K562 (cell line): ENCODE measurements around the gene PTAR1. TPM values are rescaled to one million over a fixed set of nuclear protein-coding genes. Genes with fewer than 3 reads are reported as not detected.
A peak's percentile ranks its signal among the peaks of the same experiment; 100 is the strongest.

Experiments used
- ATF6 ChIP-seq: sonication (generic); formaldehyde crosslinking; IDR thresholded peaks from 2 replicates; pipeline ENCODE4 v1.4.0; 2020; ENCODE audit warnings: mild to moderate bottlenecking, missing genetic modification reagents
- BACH1 ChIP-seq: fragments of 200-800 bp; sonication (Bioruptor generic); IDR thresholded peaks from 2 replicates; pipeline ENCODE4 v1.6.1; 2016; ENCODE audit warnings: missing genetic modification characterization, missing compliant biosample characterization
- ELF2 ChIP-seq: fragments of 250-450 bp; sonication (Bioruptor Pico); IDR thresholded peaks from 2 replicates; pipeline ENCODE4 v1.5.0; 2021; ENCODE audit warnings: mild to moderate bottlenecking
- EP300 ChIP-seq: IDR thresholded peaks from 2 replicates; pipeline ENCODE4 v1.6.1; 2012; ENCODE audit warnings: low read length, improper control_type of control experiment
- FOXM1 ChIP-seq, 2 experiments: fragments of 450-650 bp in 1 of 2; sonication (generic) in 1 of 2; formaldehyde crosslinking in 1 of 2; IDR thresholded peaks; 2 replicates each; pipeline versions ENCODE4 v1.6.1 to v1.9.0; 2017 to 2022; ENCODE audit warnings: low read depth in 2 of 2, mild to moderate bottlenecking in 2 of 2, missing genetic modification reagents in 1 of 2, moderate library complexity in 1 of 2
- HBP1 ChIP-seq: fragments of 450-650 bp; formaldehyde crosslinking; IDR thresholded peaks from 2 replicates; pipeline ENCODE4 v1.4.0; 2022; ENCODE audit warnings: missing genetic modification characterization
- ID3 ChIP-seq, 2 experiments: fragments of 250-450 bp in 1 of 2; fragments of 450-650 bp in 1 of 2; sonication (Bioruptor Pico) in 1 of 2; IDR thresholded peaks; 2 replicates each; pipeline versions ENCODE4 v1.6.1 to v1.8.0; 2016 to 2021; ENCODE audit warnings: mild to moderate bottlenecking in 2 of 2, moderate library complexity in 2 of 2, missing compliant biosample characterization in 1 of 2, missing genetic modification characterization in 1 of 2
- IRF2 ChIP-seq: sonication (generic); formaldehyde crosslinking; IDR thresholded peaks from 2 replicates; pipeline ENCODE4 v1.8.1; 2022; ENCODE audit warnings: mild to moderate bottlenecking, missing genetic modification reagents
- PHB ChIP-seq: fragments of 250-450 bp; sonication (Bioruptor Pico); IDR thresholded peaks from 2 replicates; pipeline ENCODE4 v1.5.0; 2021
- PTTG1 ChIP-seq: fragments of 450-650 bp; IDR thresholded peaks from 2 replicates; pipeline ENCODE4 v1.6.1; 2016; ENCODE audit warnings: low read depth, mild to moderate bottlenecking, missing genetic modification characterization, missing compliant biosample characterization
- RBFOX2 ChIP-seq: fragments of 200-400 bp; formaldehyde crosslinking; IDR thresholded peaks from 2 replicates; pipeline ENCODE4 v1.6.1; 2017; ENCODE audit warnings: low read depth, mild to moderate bottlenecking, low read length, moderate library complexity
- SMARCA5 ChIP-seq: fragments of 450-650 bp; IDR thresholded peaks from 2 replicates; pipeline ENCODE4 v1.6.1; 2016
- SNRNP70 ChIP-seq: fragments of 200-400 bp; formaldehyde crosslinking; optimal IDR thresholded peaks from 2 replicates; pipeline ENCODE3; 2017; ENCODE audit warnings: low read depth, low read length
- THRAP3 ChIP-seq: fragments of 450-650 bp; IDR thresholded peaks from 2 replicates; pipeline ENCODE4 v1.6.1; 2016; ENCODE audit warnings: mild to moderate bottlenecking, inconsistent platforms, borderline replicate concordance
- TRIM24 ChIP-seq, 2 experiments: fragments of 450-650 bp; IDR thresholded peaks; 2 replicates each; pipeline ENCODE4 v1.6.1; 2016
- ZNF133 ChIP-seq: fragments of 250-450 bp; sonication (Bioruptor Pico); IDR thresholded peaks from 2 replicates; pipeline ENCODE4 v1.4.0; 2020; ENCODE audit warnings: mild to moderate bottlenecking
- ZNF134 ChIP-seq: fragments of 250-450 bp; sonication (Bioruptor Pico); conservative IDR thresholded peaks from 2 replicates; pipeline ENCODE4 v1.4.0; 2020
- ZNF232 ChIP-seq: sonication (generic); formaldehyde crosslinking; IDR thresholded peaks from 2 replicates; pipeline ENCODE4 v1.8.0; 2022; ENCODE audit warnings: mild to moderate bottlenecking, missing genetic modification reagents
- ZNF699 ChIP-seq: fragments of 250-450 bp; sonication (Bioruptor Pico); IDR thresholded peaks from 2 replicates; pipeline ENCODE4 v1.8.0; 2021; ENCODE audit warnings: mild to moderate bottlenecking, moderate library complexity; ENCODE audit not compliant: insufficient replicate concordance
- ZNF764 ChIP-seq: fragments of 250-450 bp; sonication (Bioruptor Pico); IDR thresholded peaks from 2 replicates; pipeline ENCODE4 v1.4.0; 2020; ENCODE audit warnings: low read depth, mild to moderate bottlenecking, moderate library complexity
- polyA plus RNA-seq, 8 experiments: library from polyadenylated mRNA; depleted of rRNA in 4 of 8; stranded (reverse) in 5 of 8; unstranded in 3 of 8; fragments of >200 nt; fragmentation: Nextera tagmentation in 2 of 8; fragmentation: Illumina TruSeq in 1 of 8; extraction: Ambion mirVana in 2 of 8; extraction: Trizol in 1 of 8; gene quantifications; 2 replicates each; pipeline versions ENCODE4 v1.2.1 to v1.2.3, GENCODE V29; 2011 to 2014; ENCODE audit warnings: inconsistent platforms in 1 of 8, missing spikeins in 1 of 8
- total RNA-seq, 7 experiments: library from RNA; depleted of rRNA in 6 of 7; stranded (reverse); fragments of >200 nt in 6 of 7; fragmentation: Illumina TruSeq in 2 of 7; extraction: Trizol in 2 of 7; gene quantifications; 2 replicates each; pipeline versions ENCODE4 v1.2.1 to v1.2.3, GENCODE V29; 2011 to 2021; ENCODE audit warnings: low replicate concordance in 1 of 7

The PTAR1 gene
- total and polyA plus RNA-seq, 9 of the 15 experiments (the other 6 are each of a cell fraction or from before 2014, with no cell fraction given): 10.1 to 48.0 (median 28.0) TPM

- TF ChIP-seq PTTG1 (tag): no peak
- no peak for TF ChIP-seq ZNF699
- no peak for TF ChIP-seq ZNF232 (CRISPR knock-in tag)
- no peak for TF ChIP-seq ZNF764 (CRISPR knock-in tag)
- no peak for TF ChIP-seq ZNF133 (CRISPR knock-in tag)
- TF ChIP-seq TRIM24 (IDR thresholded peaks at IDR 0.05): no peak
- no peak for TF ChIP-seq BACH1 (tag)
- no peak for TF ChIP-seq HBP1 (CRISPR knock-in tag)
- TF ChIP-seq FOXM1 (IDR thresholded peaks at IDR 0.05; ENCODE audit: low read depth): no peak
- TF ChIP-seq FOXM1 (CRISPR knock-in tag; IDR thresholded peaks at IDR 0.05; ENCODE audit: low read depth): no peak
- no peak for TF ChIP-seq ID3 (CRISPR knock-in tag; IDR thresholded peaks at IDR 0.05)
- no peak for TF ChIP-seq ID3 (tag; IDR thresholded peaks at IDR 0.05)
- TF ChIP-seq THRAP3: no peak
- no peak for TF ChIP-seq IRF2 (CRISPR knock-in tag)
- TF ChIP-seq ELF2 (CRISPR knock-in tag): no peak
- no peak for TF ChIP-seq PHB (CRISPR knock-in tag)
- no peak for TF ChIP-seq ZNF134 (CRISPR knock-in tag)
- TF ChIP-seq SNRNP70: no peak
- TF ChIP-seq SMARCA5: no peak
- TF ChIP-seq RBFOX2: peak; percentile 90
- no peak for TF ChIP-seq ATF6 (CRISPR knock-in tag)
- no peak for TF ChIP-seq EP300
Measured at GRCh38 chr9:69759421-69760277, at the start of gene PTAR1 (continued).
